GM21737 (cell line): ENCODE data around the gene AOPEP.

Source experiments
- ATAC-seq: cut with Tn5 transposase; IDR thresholded peaks from one replicate; pipeline ENCODE4 v1.9.1; 2021; ENCODE audit warnings: mild to moderate bottlenecking, moderate library complexity; ENCODE audit not compliant: unreplicated experiment

AOPEP gene

GRCh38 chr9:94983552-94983951 lies 257.1 kb downstream of the AOPEP start:
- ATAC-seq = no peak

GRCh38 chr9:94984891-94985476 lies 258.5 kb downstream of the AOPEP start:
- no peak for ATAC-seq

GRCh38 chr9:94985649-94986048 lies 259.1 kb downstream of the AOPEP start:
- ATAC-seq = no peak

GRCh38 chr9:94987731-94988130 lies 261.2 kb downstream of the AOPEP start:
- ATAC-seq = no peak

- ATAC-seq = no peak
Measured at GRCh38 chr9:94990897-94991561, 264.5 kb downstream of the AOPEP start.

- no peak for ATAC-seq
Measured at GRCh38 chr9:94991961-94992907, 265.7 kb downstream of the AOPEP start.

- ATAC-seq = no peak
Measured at GRCh38 chr9:94993160-94993820, 266.8 kb downstream of the AOPEP start.

GRCh38 chr9:94993821-94994165 lies 267.3 kb downstream of the AOPEP start:
- ATAC-seq = no peak

GRCh38 chr9:94995048-94995693 lies 268.7 kb downstream of the AOPEP start:
- no peak for ATAC-seq

- ATAC-seq = no peak
Measured at GRCh38 chr9:94996641-94997040, 270.1 kb downstream of the AOPEP start.

GRCh38 chr9:94997727-94998126 lies 271.2 kb downstream of the AOPEP start:
- no peak for ATAC-seq

- ATAC-seq = no peak
Measured at GRCh38 chr9:94999832-95000231, 273.3 kb downstream of the AOPEP start.

- ATAC-seq = no peak
Measured at GRCh38 chr9:95000821-95001220, 274.3 kb downstream of the AOPEP start.

GRCh38 chr9:95001720-95002119 lies 275.2 kb downstream of the AOPEP start:
- ATAC-seq = no peak

GRCh38 chr9:95003689-95004410 lies 277.4 kb downstream of the AOPEP start:
- ATAC-seq = no peak

GRCh38 chr9:95004411-95005277 lies 278.1 kb downstream of the AOPEP start:
- no peak for ATAC-seq

- ATAC-seq = no peak
Measured at GRCh38 chr9:95005278-95006143, 279.0 kb downstream of the AOPEP start.

GRCh38 chr9:95007226-95007869 lies 280.8 kb downstream of the AOPEP start:
- ATAC-seq = no peak
